IgD-negative memory B cell (primary cell): ENCODE results near the gene INPP5E. TPM values are rescaled to one million over a fixed set of nuclear protein-coding genes. Genes with fewer than 3 reads are reported as not detected.
A peak's percentile ranks its signal among the peaks of the same experiment; 100 is the strongest.
"Not testable (repeated sequence)": the region's sequence is repeated elsewhere in the genome, so short reads cannot be mapped to it uniquely, and the experiment has no call there.

Source experiments
- H3K27ac Mint-ChIP-seq, 3 donors: one replicate each; pipeline ENCODE4 v1.8.0; 2020 to 2022; ENCODE audit warnings: mild to moderate bottlenecking in 3 of 3, mixed read lengths in 3 of 3, moderate library complexity in 1 of 3
- H3K27me3 Mint-ChIP-seq: one replicate; pipeline ENCODE4 v1.8.0; 2021; ENCODE audit warnings: mixed read lengths
- H3K36me3 Mint-ChIP-seq: one replicate; pipeline ENCODE4 v1.8.0; 2020; ENCODE audit warnings: mild to moderate bottlenecking, mixed read lengths
- H3K4me1 Mint-ChIP-seq, 3 donors: one replicate each; pipeline ENCODE4 v1.8.0; 2020 to 2022; ENCODE audit warnings: mixed read lengths in 3 of 3, mild to moderate bottlenecking in 1 of 3
- H3K4me3 Mint-ChIP-seq, 4 donors: one replicate each; pipeline ENCODE4 v1.8.0; 2020 to 2022; ENCODE audit warnings: mild to moderate bottlenecking in 4 of 4, mixed read lengths in 4 of 4, moderate library complexity in 3 of 4
- H3K9me3 Mint-ChIP-seq, 3 donors: one replicate each; pipeline ENCODE4 v1.8.0; 2020 to 2021; ENCODE audit warnings: mixed read lengths in 3 of 3, mild to moderate bottlenecking in 1 of 3
- polyA plus RNA-seq: library from polyadenylated mRNA; unstranded; fragments of 300-500 nt; fragmentation: Illumina TruSeq; gene quantifications from one replicate; pipeline ENCODE4 v1.2.3, GENCODE V29; 2021

INPP5E gene
- polyA plus RNA-seq, 1 donor from 2014 or later, result 6.9 TPM

DNA sequence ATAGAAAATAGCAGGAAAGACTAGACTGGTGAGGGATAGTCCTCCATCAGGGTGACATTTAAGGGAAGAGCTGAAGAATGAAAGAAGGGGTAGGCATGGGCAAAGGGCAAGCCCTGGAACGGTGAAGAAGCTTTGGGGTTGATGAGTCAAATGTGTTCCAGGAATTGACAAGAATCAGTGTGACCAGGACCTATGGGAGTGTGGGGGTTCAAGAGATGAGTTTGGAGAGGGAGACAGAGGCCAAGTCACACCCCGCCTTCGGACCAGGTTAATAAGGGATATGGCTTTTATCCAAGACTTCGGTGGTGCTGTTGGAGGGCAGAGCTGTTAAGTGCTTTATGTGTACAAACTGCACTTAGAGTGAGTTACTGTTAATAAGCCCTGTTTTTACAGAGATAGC lies 28.3 kb downstream of the INPP5E start:
- no peaks in the 10 kb centered on the region for H3K9me3 Mint-ChIP-seq
- H3K4me3 Mint-ChIP-seq, result peak overlapping the region; percentile 89 to 95 (median 92)
- peaks cover 4% of the 10 kb centered on the region for H3K36me3 Mint-ChIP-seq
- no peaks in the 10 kb centered on the region for H3K27me3 Mint-ChIP-seq
- H3K27ac Mint-ChIP-seq, result peak overlapping the region; percentile 89 to 96 (median 95)
- H3K4me1 Mint-ChIP-seq, result peaks cover 21 to 27% (median 23%) of the 10 kb centered on the region in 3 donors

DNA sequence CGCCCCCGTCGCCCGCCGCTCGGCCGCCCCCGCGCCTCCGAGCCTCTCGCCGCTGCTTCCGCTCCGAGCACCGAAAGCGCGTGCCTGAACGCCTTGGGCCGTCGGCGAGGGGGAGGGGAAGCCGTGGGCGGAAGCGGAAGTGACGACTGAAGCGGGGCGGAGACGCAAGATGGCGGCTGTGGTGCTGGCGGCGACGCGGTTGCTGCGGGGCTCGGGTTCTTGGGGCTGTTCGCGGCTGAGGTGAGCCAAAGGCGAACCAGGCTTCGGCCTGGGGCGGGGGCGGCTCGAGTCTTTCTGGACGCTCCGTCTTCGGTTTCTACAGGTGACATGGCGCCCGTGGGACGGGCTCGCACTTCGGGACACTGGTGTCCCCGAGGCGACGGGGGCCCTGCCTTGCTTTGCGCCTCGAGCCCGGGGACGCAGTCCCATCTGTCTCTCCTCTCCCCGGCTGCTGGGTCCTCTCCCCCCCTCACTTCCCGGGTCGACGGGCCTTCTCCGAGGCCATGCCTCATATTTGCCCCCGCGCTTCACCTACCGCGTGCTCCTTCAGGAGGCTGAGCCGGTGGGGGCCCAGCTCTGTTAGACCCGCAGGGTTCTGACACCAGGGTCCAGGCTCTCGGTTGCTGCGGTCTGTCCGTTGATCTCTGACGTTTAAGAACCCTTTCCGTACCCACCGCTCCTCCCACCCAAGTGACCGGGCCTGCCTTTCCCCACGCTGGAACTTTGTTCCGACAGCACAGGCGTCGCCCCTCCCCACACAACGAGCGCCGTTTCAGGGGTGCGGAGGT lies 29.0 kb downstream of the INPP5E start, which contains the start of the genes ENTR1 and PMPCA:
Gene ENTR1 (minus strand): TSS at position 115 of the 788 bp plus-strand sequence. CDS start 217 bp downstream, outside the sequence.
Gene PMPCA (plus strand): TSS at position 159 of the 788 bp plus-strand sequence. CDS start 11 bp downstream, at position 170.
- Mint-ChIP-seq H3K4me3 (peak within 1 kb of the TSS; percentile 89 to 95 (median 94)), H3K27me3 (no peaks in the 10 kb centered on the region), H3K4me1 (peaks cover 21 to 27% (median 24%) of the 10 kb centered on the region in 3 donors), H3K9me3 (no peaks in the 10 kb centered on the region), H3K27ac (peak within 1 kb of the TSS; percentile 89 to 96 (median 95)), H3K36me3 (peaks cover 4% of the 10 kb centered on the region)

DNA sequence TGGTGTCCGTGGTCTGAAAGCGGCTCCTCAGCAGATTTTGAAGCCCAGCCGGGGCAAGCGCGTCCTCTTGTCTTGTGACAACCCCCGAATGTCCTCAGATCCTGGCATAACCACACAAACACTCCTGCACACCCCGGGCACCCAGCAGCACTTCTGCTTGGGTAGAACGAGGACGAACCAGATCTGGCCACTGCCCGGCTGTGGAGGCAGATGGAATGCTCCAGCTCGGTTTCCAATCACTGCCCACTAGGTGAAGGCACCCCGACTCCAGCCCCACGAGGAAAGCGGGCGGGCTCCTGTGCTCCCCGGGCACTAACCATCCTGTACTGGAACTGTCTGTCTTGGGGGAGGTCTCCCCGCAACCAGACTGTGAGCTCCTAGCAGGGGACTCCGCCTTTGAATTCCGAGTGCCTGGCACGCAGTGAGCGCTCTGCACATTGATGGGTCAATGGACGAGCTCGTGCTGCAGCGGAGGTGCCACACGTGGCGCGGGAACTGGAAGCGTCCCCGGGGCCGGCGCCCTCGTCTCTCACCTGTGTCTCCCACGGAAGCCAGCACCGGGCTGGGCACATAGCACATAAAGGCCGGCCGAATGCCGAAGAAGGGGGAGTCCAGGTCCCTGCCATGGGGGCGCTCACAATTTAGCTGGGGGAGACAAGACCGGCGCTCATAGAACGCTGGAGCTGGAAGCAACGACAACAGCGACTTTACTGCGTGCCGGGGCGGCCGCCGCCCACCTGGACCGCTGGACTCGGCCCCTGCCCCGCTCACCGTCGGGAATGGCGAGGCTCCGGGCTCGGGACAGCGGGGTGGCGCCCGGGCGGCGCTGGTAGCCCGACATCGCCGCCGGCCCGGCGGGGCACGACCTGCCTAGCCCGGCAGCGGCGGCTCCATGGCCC lies 29.8 kb downstream of the INPP5E start:
- no peaks in the 10 kb centered on the region for H3K9me3 Mint-ChIP-seq
- peaks cover 4% of the 10 kb centered on the region for H3K36me3 Mint-ChIP-seq
- H3K4me1 Mint-ChIP-seq, result peaks cover 24 to 31% (median 30%) of the 10 kb centered on the region in 3 donors
- H3K27me3 Mint-ChIP-seq, result no peaks in the 10 kb centered on the region
- peak overlapping the region; percentile 71 to 89 (median 89) for H3K27ac Mint-ChIP-seq
- H3K4me3 Mint-ChIP-seq, result peak overlapping the region; percentile 89 to 95 (median 94)

DNA sequence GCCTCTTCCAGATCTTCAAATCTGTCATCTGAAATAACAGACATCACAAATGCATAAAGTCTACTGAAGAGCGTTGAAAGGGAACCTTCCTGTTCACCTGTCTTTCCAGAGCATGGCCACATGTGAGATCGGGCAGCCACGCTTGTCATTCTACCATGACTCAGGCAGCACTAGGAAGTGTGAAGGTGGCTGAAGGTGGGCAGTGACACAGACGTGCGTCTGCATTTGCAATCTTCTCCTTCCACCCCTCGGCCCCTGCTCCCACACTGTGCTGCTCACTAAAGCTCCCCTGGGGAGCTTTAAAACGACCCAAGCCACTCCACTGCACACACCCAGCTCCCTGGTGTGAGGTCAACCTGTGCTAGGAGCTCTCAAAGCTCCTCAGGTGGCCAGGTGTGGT lies 31.7 kb downstream of the INPP5E start:
- no peaks in the 10 kb centered on the region for H3K27me3 Mint-ChIP-seq
- peak overlapping the region in 3 of 4 donors; percentile 27 to 85 (median 76) for H3K4me3 Mint-ChIP-seq
- peaks cover 4% of the 10 kb centered on the region for H3K36me3 Mint-ChIP-seq
- peaks cover 40 to 44% (median 44%) of the 10 kb centered on the region in 3 donors for H3K4me1 Mint-ChIP-seq
- peak overlapping the region in 1 of 3 donors; percentile 60 for H3K27ac Mint-ChIP-seq
- H3K9me3 Mint-ChIP-seq, result no peaks in the 10 kb centered on the region

DNA sequence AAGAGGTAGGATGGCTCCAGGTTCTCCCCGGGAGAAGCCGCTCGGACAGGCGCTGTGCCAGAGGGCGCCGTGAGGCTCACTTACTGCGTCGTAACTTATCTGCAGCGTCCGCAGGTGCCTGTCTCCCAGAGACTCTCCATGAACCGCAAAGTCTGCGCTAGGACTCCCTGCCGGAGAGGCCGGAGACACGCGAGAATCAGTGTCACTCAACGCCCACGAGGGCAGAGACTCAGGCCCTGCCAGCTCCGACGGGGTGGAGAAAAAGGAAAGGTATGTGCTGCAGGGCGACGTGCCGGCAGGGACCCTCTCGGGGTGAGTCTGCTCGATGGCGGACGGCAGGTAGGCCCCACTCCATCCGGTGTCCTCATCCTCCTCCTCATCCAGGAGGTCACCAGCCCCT lies 32.6 kb downstream of the INPP5E start:
- H3K27me3 Mint-ChIP-seq, H3K36me3 Mint-ChIP-seq, H3K9me3 Mint-ChIP-seq: not testable (repeated sequence)
- Mint-ChIP-seq H3K4me3 (peak overlapping the region in 2 of 4 donors; percentile 22 to 85), H3K27ac (peak overlapping the region in 1 of 3 donors; percentile 73), H3K4me1 (peaks cover 38 to 47% (median 42%) of the 10 kb centered on the region in 3 donors)

DNA sequence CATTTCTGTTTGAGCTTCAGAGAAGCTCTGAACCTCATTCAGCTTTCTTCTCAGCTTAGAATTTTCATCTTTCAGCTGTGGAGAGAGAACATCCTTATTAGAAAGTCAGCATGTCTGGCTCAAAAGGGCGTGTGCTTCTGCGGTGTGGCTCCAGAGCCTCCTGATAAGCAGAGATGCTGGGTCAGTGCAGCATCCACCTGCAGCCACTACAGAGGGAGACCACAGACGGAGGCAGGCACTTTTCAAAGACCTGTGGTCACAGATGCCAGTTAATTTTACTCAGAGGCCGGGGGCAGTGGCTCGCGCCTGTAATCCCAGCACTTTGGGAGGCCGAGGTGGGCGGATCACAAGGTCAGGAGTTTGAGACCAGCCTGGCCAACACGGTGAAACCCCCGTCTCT lies 33.7 kb downstream of the INPP5E start:
- not testable (repeated sequence) for H3K9me3 Mint-ChIP-seq, H3K36me3 Mint-ChIP-seq, H3K27ac Mint-ChIP-seq, H3K27me3 Mint-ChIP-seq
- H3K4me1 Mint-ChIP-seq, result peaks cover 28 to 39% (median 37%) of the 10 kb centered on the region in 3 donors
- H3K4me3 Mint-ChIP-seq, result peak overlapping the region in 2 of 4 donors; percentile 18 to 78

DNA sequence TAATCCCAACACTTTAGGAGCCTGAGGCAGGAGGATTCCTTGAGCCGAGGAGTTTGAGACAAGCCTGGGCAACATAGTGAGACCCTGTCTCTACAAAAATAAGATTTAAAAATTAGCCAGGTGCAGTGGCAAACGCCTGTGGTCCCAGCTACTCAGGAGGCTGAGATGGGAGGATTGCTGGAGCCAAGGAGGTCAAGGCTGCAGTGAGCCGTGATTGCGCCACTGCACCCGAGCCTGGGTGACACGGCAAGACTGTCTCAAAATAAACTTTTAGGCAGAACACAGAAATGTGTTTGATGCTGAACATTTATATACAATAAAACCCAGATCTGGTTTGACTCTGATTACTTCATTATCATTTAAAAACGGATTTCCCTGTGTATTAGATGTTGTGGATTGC lies 34.2 kb downstream of the INPP5E start:
- Mint-ChIP-seq H3K27ac (no peak overlapping the region), H3K4me1 (peaks cover 28 to 39% (median 37%) of the 10 kb centered on the region in 3 donors)

DNA sequence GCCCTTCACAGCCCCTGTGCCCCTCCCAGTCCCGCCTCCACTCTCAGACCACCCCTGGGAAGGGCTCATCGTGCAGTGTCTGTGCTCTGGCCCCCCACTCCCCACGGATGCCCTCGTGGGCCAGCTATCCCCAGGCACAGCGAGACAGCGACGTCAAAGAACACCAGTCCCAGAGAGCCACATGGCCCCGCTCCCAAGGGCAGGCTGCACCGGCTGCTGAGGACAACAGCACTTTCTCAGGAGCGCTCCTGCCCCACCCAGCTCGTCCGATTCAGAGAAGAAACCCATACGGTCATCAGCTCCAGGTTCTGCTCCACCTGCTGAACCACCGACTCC lies 34.9 kb downstream of the INPP5E start:
- no peaks in the 10 kb centered on the region for H3K27me3 Mint-ChIP-seq
- H3K27ac Mint-ChIP-seq, result peak overlapping the region; percentile 71 to 94 (median 92)
- H3K36me3 Mint-ChIP-seq, result peaks cover 7% of the 10 kb centered on the region
- peak overlapping the region in 3 of 4 donors; percentile 75 to 88 (median 87) for H3K4me3 Mint-ChIP-seq
- no peaks in the 10 kb centered on the region for H3K9me3 Mint-ChIP-seq
- peaks cover 28 to 37% (median 35%) of the 10 kb centered on the region in 3 donors for H3K4me1 Mint-ChIP-seq

More for the DNA sequence above, 34.2 kb downstream of the INPP5E start:
- H3K27me3 Mint-ChIP-seq, result no peaks in the 10 kb centered on the region
- no peaks in the 10 kb centered on the region for H3K9me3 Mint-ChIP-seq
- peaks cover 7% of the 10 kb centered on the region for H3K36me3 Mint-ChIP-seq
- peak overlapping the region in 1 of 4 donors; percentile 78 for H3K4me3 Mint-ChIP-seq

DNA sequence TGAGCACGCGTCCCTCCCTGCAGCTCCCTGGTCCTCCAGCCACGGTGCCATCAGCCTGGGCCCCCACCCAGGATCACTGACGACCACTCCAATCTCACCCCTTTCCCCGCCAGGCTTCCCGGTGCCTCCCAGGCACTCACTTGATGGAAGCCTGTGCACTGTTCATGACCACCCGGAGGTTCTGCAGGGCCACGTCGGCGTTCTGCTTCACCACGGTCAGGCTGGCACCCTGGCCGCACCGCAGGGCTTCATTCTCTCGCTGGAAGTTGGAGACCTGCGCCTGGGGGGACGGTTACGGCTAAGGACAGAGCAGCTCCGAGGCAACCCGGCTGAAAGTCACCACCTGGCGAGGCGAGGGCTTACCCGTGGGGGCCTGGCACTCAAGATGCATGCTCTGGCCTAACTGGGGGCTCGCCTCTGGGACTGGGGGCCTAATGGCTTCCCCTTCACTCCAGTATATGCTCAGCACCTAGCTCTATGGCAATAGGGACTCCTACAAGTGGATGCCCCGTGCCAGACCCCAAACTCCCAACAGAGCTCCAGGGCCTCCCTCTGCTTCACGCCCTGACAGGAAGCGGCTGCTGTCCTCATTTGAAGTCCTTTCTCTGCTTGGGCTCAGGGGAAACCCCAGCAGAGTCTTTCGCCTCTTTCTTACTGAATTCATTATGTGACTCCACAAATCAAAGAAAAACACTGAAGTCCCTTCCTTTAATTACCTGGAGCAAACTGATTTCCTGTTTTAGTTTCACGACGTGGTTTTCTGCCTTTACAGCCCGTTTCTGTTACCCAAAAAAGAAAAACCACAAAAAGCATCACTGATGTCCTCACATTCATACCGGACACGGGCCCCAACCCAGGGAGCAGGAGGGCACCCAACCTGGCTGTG lies 35.5 kb downstream of the INPP5E start:
- no peaks in the 10 kb centered on the region for H3K27me3 Mint-ChIP-seq
- peak overlapping the region; percentile 61 to 88 (median 85) for H3K4me3 Mint-ChIP-seq
- no peaks in the 10 kb centered on the region for H3K9me3 Mint-ChIP-seq
- peaks cover 28 to 34% (median 31%) of the 10 kb centered on the region in 3 donors for H3K4me1 Mint-ChIP-seq
- H3K36me3 Mint-ChIP-seq, result peaks cover 7% of the 10 kb centered on the region
- H3K27ac Mint-ChIP-seq, result peak overlapping the region; percentile 71 to 94 (median 92)

DNA sequence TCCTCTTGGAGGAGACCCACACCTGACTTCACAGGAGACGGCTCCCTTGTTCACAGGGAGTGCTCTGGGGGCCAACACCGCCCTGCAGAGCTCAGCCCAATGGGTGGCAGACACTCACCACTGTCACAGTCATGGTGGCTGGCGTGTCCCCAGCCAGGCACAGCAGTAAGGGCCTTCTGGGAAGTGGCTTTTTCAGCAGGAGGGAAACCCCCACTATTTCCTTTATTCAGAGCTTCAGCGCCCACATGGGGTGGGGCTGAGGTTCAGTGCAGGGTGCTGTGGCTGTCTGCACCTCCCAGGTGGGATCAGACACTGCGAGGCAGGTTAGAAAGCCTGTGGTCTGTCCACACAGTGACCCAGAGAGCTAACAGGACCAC lies 36.1 kb downstream of the INPP5E start:
- no peaks in the 10 kb centered on the region for H3K27me3 Mint-ChIP-seq
- peak overlapping the region; percentile 61 to 87 (median 82) for H3K4me3 Mint-ChIP-seq
- H3K36me3 Mint-ChIP-seq, result peaks cover 3% of the 10 kb centered on the region
- H3K27ac Mint-ChIP-seq, result peak overlapping the region in 2 of 3 donors; percentile 92 to 94
- no peaks in the 10 kb centered on the region for H3K9me3 Mint-ChIP-seq
- H3K4me1 Mint-ChIP-seq, result peaks cover 27 to 35% (median 29%) of the 10 kb centered on the region in 3 donors

DNA sequence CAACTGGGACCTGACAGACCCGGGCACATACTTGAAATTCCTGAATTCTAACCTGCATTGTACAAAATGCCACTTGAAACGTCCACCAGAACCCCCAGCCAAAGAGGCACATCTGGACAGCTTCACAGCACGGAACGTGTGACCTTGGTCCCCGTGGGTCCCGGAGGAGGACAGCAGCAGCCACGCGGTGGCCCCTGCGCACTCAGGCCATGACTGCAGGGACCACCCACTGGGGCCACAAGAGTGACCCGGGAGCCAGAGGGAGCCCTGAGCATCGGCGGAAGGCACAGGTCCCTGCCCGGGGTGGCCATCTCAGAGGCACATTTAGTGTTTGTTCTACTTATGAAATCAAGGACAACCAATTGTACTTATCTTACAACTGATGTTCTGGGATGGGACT lies 37.6 kb downstream of the INPP5E start:
- no peaks in the 10 kb centered on the region for H3K9me3 Mint-ChIP-seq
- H3K27me3 Mint-ChIP-seq, result no peaks in the 10 kb centered on the region
- peaks cover 3% of the 10 kb centered on the region for H3K36me3 Mint-ChIP-seq
- H3K4me3 Mint-ChIP-seq, result peak overlapping the region in 2 of 4 donors; percentile 66 to 81
- H3K27ac Mint-ChIP-seq, result peak overlapping the region in 1 of 3 donors; percentile 70
- H3K4me1 Mint-ChIP-seq, result peaks cover 25 to 36% (median 27%) of the 10 kb centered on the region in 3 donors

DNA sequence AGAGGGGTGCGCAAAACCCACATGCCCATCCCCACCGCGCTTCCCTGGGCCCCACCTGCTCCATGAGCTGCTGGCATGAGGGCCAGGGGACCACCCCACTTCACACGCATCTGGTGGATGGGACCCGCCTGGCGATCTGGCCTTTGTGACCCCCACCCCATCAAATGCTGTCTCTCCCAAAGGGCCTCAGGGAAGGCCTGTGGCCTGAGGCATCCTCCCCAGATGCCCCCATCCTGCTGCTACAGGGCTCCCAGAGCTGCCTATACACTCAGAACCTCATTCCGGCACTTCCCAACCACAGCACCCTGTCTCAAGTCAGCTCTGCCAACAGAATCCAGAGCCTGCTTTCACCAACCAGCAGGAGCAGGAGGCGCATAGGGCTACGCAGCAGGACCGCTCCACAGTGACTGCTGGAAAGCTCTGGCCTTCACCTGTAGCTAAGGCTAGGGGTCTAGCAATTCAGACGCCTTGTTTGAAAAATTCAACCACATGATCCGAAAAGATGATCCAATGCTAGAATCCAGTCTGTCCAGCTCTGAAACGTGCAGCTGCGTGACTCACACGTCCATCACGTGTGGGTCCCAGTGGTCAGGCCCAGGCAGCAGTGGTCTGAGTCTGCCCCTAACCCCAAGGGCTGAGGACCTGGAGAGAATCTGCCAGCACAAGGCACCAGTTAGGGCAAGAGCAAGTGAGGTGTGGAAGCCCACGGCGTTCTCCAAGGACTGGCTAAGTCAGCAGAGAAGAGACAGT lies 38.3 kb downstream of the INPP5E start:
- no peaks in the 10 kb centered on the region for H3K27me3 Mint-ChIP-seq
- peaks cover 3% of the 10 kb centered on the region for H3K36me3 Mint-ChIP-seq
- peak overlapping the region; percentile 10 to 66 (median 30) for H3K4me3 Mint-ChIP-seq
- no peak overlapping the region for H3K27ac Mint-ChIP-seq
- H3K4me1 Mint-ChIP-seq, result peaks cover 25 to 36% (median 27%) of the 10 kb centered on the region in 3 donors
- H3K9me3 Mint-ChIP-seq, result no peaks in the 10 kb centered on the region

DNA sequence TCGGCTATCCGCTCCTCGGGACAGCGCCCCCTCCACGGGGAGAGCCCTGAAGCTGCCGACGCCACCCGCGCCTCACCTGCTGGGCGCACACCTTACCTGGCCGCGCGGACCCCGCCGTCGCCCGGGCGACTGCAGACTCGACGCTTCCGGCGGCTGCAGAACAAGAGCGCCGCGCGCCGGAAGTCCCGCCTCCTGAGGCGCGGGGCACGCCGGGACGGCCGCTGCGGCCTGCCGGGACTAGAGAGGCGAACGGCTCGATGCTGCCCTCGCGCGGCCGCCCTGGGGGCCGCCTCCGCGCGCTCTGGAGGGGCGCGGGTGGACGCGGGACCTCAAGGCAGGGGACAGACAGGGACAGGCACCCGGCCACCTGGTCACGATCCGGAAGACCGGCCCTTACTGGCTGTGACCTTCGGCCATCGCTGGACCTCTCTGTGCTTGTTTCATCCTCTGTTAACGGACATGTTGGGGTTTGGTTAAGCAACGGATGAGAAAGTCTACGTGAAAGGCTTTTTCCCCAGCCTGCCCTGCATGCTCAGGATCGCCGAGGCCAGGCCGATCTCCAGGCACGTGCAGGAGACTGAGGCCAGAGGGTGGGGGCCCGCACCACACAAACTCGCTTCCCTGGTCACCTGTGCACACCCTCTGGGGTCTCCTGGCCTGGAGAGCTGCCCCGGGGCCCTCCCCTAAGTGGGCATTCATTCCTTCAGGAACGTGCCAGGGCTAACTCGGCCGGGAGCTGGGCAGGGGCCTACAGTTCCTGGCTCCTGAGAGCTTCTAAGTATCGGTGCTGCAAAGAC lies 39.4 kb downstream of the INPP5E start, which contains the start of gene SNAPC4:
Gene SNAPC4 (minus strand): TSS at position 133 of the 797 bp plus-strand sequence. CDS start 1,742 bp downstream, outside the sequence.
- Mint-ChIP-seq H3K9me3 (no peaks in the 10 kb centered on the region), H3K27ac (peak within 1 kb of the TSS in 2 of 3 donors; percentile 71 to 92), H3K27me3 (no peaks in the 10 kb centered on the region), H3K36me3 (peaks cover 3% of the 10 kb centered on the region), H3K4me3 (peak within 1 kb of the TSS; percentile 82 to 92 (median 90)), H3K4me1 (peaks cover 25 to 32% (median 27%) of the 10 kb centered on the region in 3 donors)
